HCT116 (cell line): ENCODE data around the gene SPRY4. TPM values are rescaled to one million over a fixed set of nuclear protein-coding genes. Genes with fewer than 3 reads are reported as not detected.
"Not testable (repeated sequence)": the region's sequence is repeated elsewhere in the genome, so short reads cannot be mapped to it uniquely, and the experiment has no call there.

Source experiments
- ATAC-seq: fragments of 200-7000 bp; cut with Tn5 transposase; 2 replicates; pipeline ENCODE4 v1.9.1; 2020; ENCODE audit warnings: mild to moderate bottlenecking, moderate library complexity
- BruUV-seq: library from RNA; stranded (reverse); fragments of 400-500 nt; replicated peaks from 2 replicates; lab custom pipeline; 2021; lab: Mats Ljungman, UMichigan
- CTCF ChIA-PET: fragments of 300-600 bp; sonication (Branson Sonifier 250); formaldehyde crosslinking; loops from one replicate; lab custom pipeline; 2021; ENCODE audit warnings: antibody characterized with exemption; lab: Charles Lee
- POLR2A ChIA-PET: fragments of 300-600, 350-600 bp; sonication (Branson Sonifier 250); formaldehyde crosslinking; loops from one replicate; lab custom pipeline; 2021; ENCODE audit warnings: antibody characterized with exemption; lab: Charles Lee
- RAD21 ChIA-PET, 2 experiments: fragments of 300-600 bp; sonication (Branson Sonifier 250); formaldehyde crosslinking; loops; one replicate each; lab custom pipeline; 2023; ENCODE audit warnings: low total read pairs in 2 of 2; ENCODE audit not compliant: uncharacterized antibody in 2 of 2, unreplicated experiment in 2 of 2, low non-redundant PET in 1 of 2; lab: Charles Lee
- DNase-seq: peaks from one replicate; pipeline ENCODE4 v3.0.0-alpha.2; 2010; ENCODE audit warnings: low read depth, low spot score
- H2AFZ ChIP-seq: fragments of 200-600 bp; shearing (Covaris generic), sonication (generic); 2 replicates; pipeline ENCODE4 v1.6.1; 2017; ENCODE audit warnings: low read depth, mixed run types, mixed read lengths, antibody characterized with exemption, low read length; ENCODE audit not compliant: poor library complexity, severe bottlenecking
- H3K27ac ChIP-seq: 2 replicates; pipeline ENCODE4 v1.5.1; 2012; ENCODE audit warnings: low read depth, low read length
- H3K27me3 ChIP-seq: fragments of 200-600 bp; sonication (generic); 2 replicates; pipeline ENCODE4 v1.6.1; 2016; ENCODE audit warnings: mixed run types, low read length, mixed read lengths; ENCODE audit not compliant: insufficient read depth
- H3K36me3 ChIP-seq, 2 experiments: fragments of 200-500 bp in 1 of 2; fragments of 200-600 bp in 1 of 2; sonication (Bioruptor generic) in 1 of 2; sonication (generic) in 1 of 2; 2 replicates each; pipeline versions ENCODE4 v1.5.1 to v1.6.1; 2014 to 2016; ENCODE audit warnings: low read length in 2 of 2, inconsistent platforms in 1 of 2, mixed read lengths in 1 of 2, mixed run types in 1 of 2; ENCODE audit not compliant: insufficient read depth in 2 of 2, control insufficient read depth in 1 of 2
- H3K4me1 ChIP-seq, 2 experiments: fragments of 200-600 bp in 1 of 2; sonication (generic) in 1 of 2; 2 replicates each; pipeline versions ENCODE4 v1.5.1 to v1.6.1; 2012 to 2017; ENCODE audit warnings: low read length in 2 of 2, inconsistent platforms in 1 of 2, mild to moderate bottlenecking in 1 of 2, mixed read lengths in 1 of 2, mixed run types in 1 of 2, moderate library complexity in 1 of 2; ENCODE audit not compliant: insufficient read depth in 2 of 2, control insufficient read depth in 1 of 2
- H3K4me2 ChIP-seq: fragments of 200-600 bp; sonication (generic); 2 replicates; pipeline ENCODE4 v1.6.1; 2017; ENCODE audit warnings: mixed run types, low read length, mixed read lengths
- H3K4me3 ChIP-seq, 2 experiments: fragments of 200-600 bp in 1 of 2; sonication (generic) in 1 of 2; replicated peaks in 1 of 2; 2 replicates each; pipeline ENCODE4 v1.5.1; 2011 to 2016; ENCODE audit warnings: low read length in 2 of 2, control low read depth in 1 of 2, low read depth in 1 of 2, mild to moderate bottlenecking in 1 of 2, mixed read lengths in 1 of 2, mixed run types in 1 of 2
- H3K79me2 ChIP-seq: fragments of 200-600 bp; sonication (generic); 2 replicates; pipeline ENCODE4 v1.6.1; 2017; ENCODE audit warnings: mild to moderate bottlenecking, mixed run types, low read length, moderate library complexity, mixed read lengths; ENCODE audit not compliant: insufficient read depth
- H3K9ac ChIP-seq: fragments of 200-600 bp; sonication (generic); 2 replicates; pipeline ENCODE4 v1.6.1; 2016; ENCODE audit warnings: low read length, mixed read lengths
- H3K9me2 ChIP-seq: fragments of 200-600 bp; sonication (generic), shearing (Covaris generic); 2 replicates; pipeline ENCODE4 v1.6.1; 2017; ENCODE audit warnings: mixed run types, mild to moderate bottlenecking, moderate library complexity; ENCODE audit not compliant: insufficient read depth
- H3K9me3 ChIP-seq, 2 experiments: fragments of 200-500 bp in 1 of 2; fragments of 200-600 bp in 1 of 2; sonication (Bioruptor generic) in 1 of 2; sonication (generic) in 1 of 2; 2 replicates each; pipeline ENCODE4 v1.6.1; 2014 to 2017; ENCODE audit warnings: low read length in 2 of 2, mixed read lengths in 2 of 2, inconsistent platforms in 1 of 2, low read depth in 1 of 2, mild to moderate bottlenecking in 1 of 2, mixed run types in 1 of 2, moderate library complexity in 1 of 2; ENCODE audit not compliant: control insufficient read depth in 1 of 2, insufficient read depth in 1 of 2
- H4K20me1 ChIP-seq: fragments of 200-600 bp; sonication (generic), shearing (Covaris generic); 2 replicates; pipeline ENCODE4 v1.6.1; 2017; ENCODE audit warnings: mixed run types, mild to moderate bottlenecking, moderate library complexity; ENCODE audit not compliant: insufficient read depth
- ATF3 ChIP-seq: IDR thresholded peaks from 2 replicates; pipeline ENCODE4 v1.6.1; 2012
- CBX3 ChIP-seq: IDR thresholded peaks from 2 replicates; pipeline ENCODE4 v1.6.1; 2012; ENCODE audit warnings: low read depth
- EGR1 ChIP-seq: IDR thresholded peaks from 2 replicates; pipeline ENCODE4 v1.6.1; 2012; ENCODE audit warnings: low read depth
- EZH2 ChIP-seq: fragments of 200-600 bp; sonication (generic); IDR thresholded peaks from 2 replicates; pipeline ENCODE4 v1.6.1; 2017; ENCODE audit warnings: antibody characterized with exemption, mixed run types
- JUND ChIP-seq: IDR thresholded peaks from 2 replicates; pipeline ENCODE4 v1.6.1; 2012
- POLR2A ChIP-seq: IDR thresholded peaks from 2 replicates; pipeline ENCODE4 v1.7.0; 2011; ENCODE audit warnings: borderline replicate concordance; ENCODE audit not compliant: insufficient read depth, insufficient read length; ENCODE audit errors: extremely low read depth
- SIN3A ChIP-seq: IDR thresholded peaks from 2 replicates; pipeline ENCODE4 v1.6.1; 2012; ENCODE audit warnings: low read depth
- SP1 ChIP-seq: IDR thresholded peaks from 2 replicates; pipeline ENCODE4 v1.6.1; 2012; ENCODE audit warnings: low read depth
- TCF7L2 ChIP-seq: IDR thresholded peaks from 2 replicates; pipeline ENCODE4 v1.7.0; 2011; ENCODE audit warnings: borderline replicate concordance, inconsistent platforms; ENCODE audit not compliant: insufficient read depth, insufficient read length; ENCODE audit errors: extremely low read depth
- YY1 ChIP-seq: IDR thresholded peaks from 2 replicates; pipeline ENCODE4 v1.6.1; 2011; ENCODE audit warnings: low read length, low read depth, moderate library complexity, mild to moderate bottlenecking; ENCODE audit not compliant: insufficient replicate concordance; ENCODE audit errors: extremely low read depth
- ZFX ChIP-seq: fragments of 450-650 bp; IDR thresholded peaks from 2 replicates; pipeline ENCODE4 v1.6.1; 2017
- ZNF274 ChIP-seq: fragments of 200-500 bp; sonication (Bioruptor generic); IDR thresholded peaks from 2 replicates; pipeline ENCODE4 v1.6.1; 2014; ENCODE audit warnings: mild to moderate bottlenecking, low read depth, low read length, inconsistent platforms
- intact Hi-C: fragments of 100-400 bp; cut with micrococcal nuclease; formaldehyde crosslinking; loops from 2 replicates; pipeline ENCODE4 v1.10.0; 2022
- total RNA-seq: library from RNA; stranded (reverse); gene quantifications from one replicate; pipeline ENCODE4 v1.2.1, GENCODE V29; 2021; ENCODE audit not compliant: unreplicated experiment

Gene SPRY4
- total RNA-seq, 1 experiment from 2014 or later, result 112 TPM

GRCh38 chr5:142300677-142301076, 24.1 kb downstream of the SPRY4 start:
- POLR2A ChIA-PET, result no interaction called here

DNA sequence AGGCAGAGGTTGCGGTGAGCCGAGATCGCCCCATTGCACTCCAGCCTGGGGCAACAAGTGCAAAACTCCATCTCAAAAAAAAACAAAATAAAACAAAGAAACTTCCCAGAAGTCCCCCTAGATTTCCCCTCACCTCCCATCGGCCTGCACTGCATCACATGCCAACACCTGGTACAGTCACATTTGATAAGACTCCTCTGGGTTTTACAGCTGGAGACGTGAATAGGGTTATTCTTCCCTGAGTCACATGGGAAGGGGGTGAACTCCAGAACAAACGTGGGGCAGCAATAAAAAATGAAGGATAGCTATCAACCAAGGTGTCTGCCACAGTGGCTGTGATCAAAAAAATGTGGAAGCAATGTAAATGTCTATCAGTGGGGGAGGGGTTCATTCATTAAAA, 26.0 kb downstream of the SPRY4 start:
- no peak overlapping the region for H3K9ac ChIP-seq
- H3K9me3 ChIP-seq, result no peaks in the 10 kb centered on the region
- no peak overlapping the region for H3K4me2 ChIP-seq
- RAD21 ChIA-PET, result no interaction called here
- CTCF ChIA-PET, result no interaction called here
- peaks cover 38% of the 10 kb centered on the region for H3K79me2 ChIP-seq
- no peak for DNase-seq
- POLR2A ChIA-PET, result interaction anchor here (0.8 to 1.3 kb wide), 2 partner anchors 10 to 64 kb away, joined by 3 read pairs; no protein-coding TSS in a partner anchor
- H3K4me3 ChIP-seq, result no peak overlapping the region
- ATAC-seq, result no peak
- H3K36me3 ChIP-seq, result no peaks in the 10 kb centered on the region
- H4K20me1 ChIP-seq, result no peaks in the 10 kb centered on the region; the same call in 1 of the 2 replicates
- H3K27ac ChIP-seq, result no peak overlapping the region
- peaks cover 10 to 14% of the 10 kb centered on the region in 2 experiments for H3K4me1 ChIP-seq
- H3K27me3 ChIP-seq, result no peaks in the 10 kb centered on the region
- no peak overlapping the region for H2AFZ ChIP-seq
- BruUV-seq, result no TSS peak
- no peaks in the 10 kb centered on the region for H3K9me2 ChIP-seq
- TF ChIP-seq POLR2A (no peak), ZNF274 (no peak), ATF3 (no peak), JUND (no peak), ZFX (no peak), SIN3A (no peak), EZH2 (no peak), CBX3 (no peak), SP1 (no peak), YY1 (no peak), EGR1 (no peak)
- TF ChIP-seq, all 23 proteins: peak for 0
- intact Hi-C loops, result no loop called here

More at GRCh38 chr5:142300677-142301076, 24.1 kb downstream of the SPRY4 start:
- DNase-seq, result no peak
- H3K36me3 ChIP-seq, result no peaks in the 10 kb centered on the region
- no peak overlapping the region for H3K27ac ChIP-seq
- H3K4me1 ChIP-seq, result peaks cover 16 to 25% of the 10 kb centered on the region in 2 experiments
- TF ChIP-seq ATF3, result no peak
- TF ChIP-seq ZFX, result no peak
- no peak for TF ChIP-seq TCF7L2
- H3K9me2 ChIP-seq, result no peaks in the 10 kb centered on the region
- H3K4me3 ChIP-seq, result no peak overlapping the region
- no peak for ATAC-seq
- CTCF ChIA-PET, result no interaction called here
- no peaks in the 10 kb centered on the region for H3K9me3 ChIP-seq
- H2AFZ ChIP-seq, result no peak overlapping the region
- no peaks in the 10 kb centered on the region for H3K27me3 ChIP-seq
- H4K20me1 ChIP-seq, result no peaks in the 10 kb centered on the region; the same call in 1 of the 2 replicates
- no peak overlapping the region for H3K9ac ChIP-seq
- peaks cover 35% of the 10 kb centered on the region for H3K79me2 ChIP-seq
- BruUV-seq, result no TSS peak
- H3K4me2 ChIP-seq, result no peak overlapping the region
- RAD21 ChIA-PET, result no interaction called here
- intact Hi-C loops, result no loop called here

GRCh38 chr5:142297786-142298185, 27.0 kb downstream of the SPRY4 start:
- Histone ChIP-seq H3K79me2 (peaks cover 34% of the 10 kb centered on the region), H3K4me1 (peaks cover 10 to 19% of the 10 kb centered on the region in 2 experiments)
- H3K9me2 ChIP-seq, H3K4me3 ChIP-seq, H4K20me1 ChIP-seq, H3K36me3 ChIP-seq, ATAC-seq, H3K4me2 ChIP-seq, H3K9ac ChIP-seq, H3K9me3 ChIP-seq, H3K27me3 ChIP-seq, BruUV-seq, H2AFZ ChIP-seq, intact Hi-C loops, H3K27ac ChIP-seq, CTCF ChIA-PET, DNase-seq: not testable (repeated sequence)
- ChIA-PET RAD21 (interaction anchor here in 1 of 2 experiments (0.6 kb wide), 1 partner anchor 9 kb away, joined by 5 read pairs; no protein-coding TSS in a partner anchor), POLR2A (interaction anchor here (1.3 kb wide), 1 partner anchor 11 kb away, joined by 3 read pairs; no protein-coding TSS in a partner anchor)
